Measurements from ENCODE around the gene ACTR3C.
A peak's percentile ranks its signal among the peaks of the same experiment; 100 is the strongest.
"Not testable (repeated sequence)": the region's sequence is repeated elsewhere in the genome, so short reads cannot be mapped to it uniquely, and the experiment has no call there.

The ACTR3C gene

DNA sequence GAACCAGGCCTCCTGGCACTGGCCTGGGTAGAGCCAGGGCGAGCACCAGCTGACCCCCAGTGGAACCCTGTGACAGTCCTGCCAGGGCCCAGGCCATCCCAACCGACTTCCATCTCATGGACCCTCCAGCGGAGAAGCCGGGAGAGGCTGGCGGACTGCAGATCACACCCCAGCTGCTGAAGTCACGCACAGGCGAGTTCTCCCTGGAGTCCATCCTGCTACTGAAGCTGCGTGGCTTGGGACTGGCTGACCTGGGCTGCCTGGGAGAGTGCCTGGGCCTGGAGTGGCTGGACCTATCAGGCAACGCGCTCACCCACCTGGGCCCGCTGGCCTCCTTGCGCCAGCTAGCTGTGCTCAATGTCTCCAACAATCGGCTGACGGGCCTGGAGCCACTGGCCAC lies 13.4 kb upstream of the ACTR3C start:
- DNase-seq (ENCODE audit: low spot score): no peak

DNA sequence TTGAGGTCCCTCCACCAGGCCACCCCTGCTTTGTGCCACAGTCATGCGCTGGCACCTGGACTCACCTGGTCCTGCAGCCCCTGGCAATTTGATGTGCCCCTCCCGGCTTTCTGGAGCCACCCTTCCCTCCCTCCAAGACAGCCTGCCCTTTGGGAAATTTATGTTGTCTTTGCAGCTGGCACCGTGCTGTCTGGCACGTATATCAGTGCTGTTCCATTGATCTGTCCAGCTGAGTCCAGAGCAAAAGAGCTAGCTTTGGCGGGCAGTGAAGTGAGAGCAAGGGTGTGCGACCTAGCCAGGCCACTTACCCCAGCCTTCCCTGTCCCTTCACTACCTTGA lies 12.4 kb upstream of the ACTR3C start:
- DNase-seq (ENCODE audit: low spot score): no peak

DNA sequence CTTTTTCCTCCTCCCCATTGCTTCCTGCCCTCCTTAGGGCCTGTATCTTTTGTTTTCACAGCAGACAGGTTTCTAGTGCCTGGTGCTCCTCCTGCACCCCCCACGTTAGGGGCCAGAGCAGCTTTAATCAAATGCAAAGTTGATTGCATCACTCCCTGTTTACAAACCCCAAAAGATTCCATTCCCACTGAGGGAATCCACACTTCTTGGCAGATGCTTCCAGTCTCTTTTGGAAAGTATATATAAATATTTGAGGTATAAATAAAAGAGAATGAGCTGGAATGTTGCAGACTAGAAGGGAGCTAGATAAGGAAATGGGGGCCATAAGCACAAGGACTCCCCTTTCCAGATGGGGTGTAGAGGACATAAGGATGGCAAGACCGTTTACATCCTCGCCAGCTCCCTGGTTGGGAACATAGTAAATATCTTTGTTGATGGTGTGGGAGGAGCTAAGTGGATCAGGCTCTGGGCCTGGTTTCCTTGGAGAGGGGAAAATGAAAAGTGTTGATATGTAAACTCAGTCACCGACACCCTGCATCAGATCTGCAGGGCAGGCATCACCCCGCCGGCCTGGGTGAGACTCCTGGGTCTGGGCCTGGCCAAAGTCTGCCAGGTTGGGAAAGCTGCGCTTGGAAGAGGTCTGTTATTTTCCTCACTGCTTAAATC lies 11.9 kb upstream of the ACTR3C start:
- DNase-seq (ENCODE audit: low spot score): peak; percentile 86

DNA sequence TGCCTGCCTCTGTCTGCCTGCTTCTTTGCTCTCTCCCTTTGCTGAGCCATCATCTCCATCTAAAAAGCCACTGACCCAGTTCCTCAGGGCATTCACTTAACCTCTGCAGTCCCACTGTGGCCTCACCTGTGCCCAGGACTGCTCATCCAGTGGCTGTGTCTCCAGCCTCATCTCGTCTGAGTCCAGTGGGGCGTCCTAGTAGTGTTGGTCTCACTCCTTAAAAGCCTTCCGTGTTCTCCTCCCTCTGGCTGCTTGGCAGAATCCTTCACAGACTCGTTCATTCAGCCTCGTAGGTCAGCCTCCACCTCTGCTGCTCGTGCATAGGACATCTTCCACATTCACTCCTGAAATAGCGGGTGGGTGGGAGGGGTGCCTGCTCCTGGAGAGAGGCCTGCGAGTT lies 10.8 kb upstream of the ACTR3C start:
- no peak for DNase-seq (ENCODE audit: low spot score)

GRCh38 chr7:150333659-150334058 lies 10.3 kb upstream of the ACTR3C start:
- no peak for DNase-seq (ENCODE audit: low spot score)

DNA sequence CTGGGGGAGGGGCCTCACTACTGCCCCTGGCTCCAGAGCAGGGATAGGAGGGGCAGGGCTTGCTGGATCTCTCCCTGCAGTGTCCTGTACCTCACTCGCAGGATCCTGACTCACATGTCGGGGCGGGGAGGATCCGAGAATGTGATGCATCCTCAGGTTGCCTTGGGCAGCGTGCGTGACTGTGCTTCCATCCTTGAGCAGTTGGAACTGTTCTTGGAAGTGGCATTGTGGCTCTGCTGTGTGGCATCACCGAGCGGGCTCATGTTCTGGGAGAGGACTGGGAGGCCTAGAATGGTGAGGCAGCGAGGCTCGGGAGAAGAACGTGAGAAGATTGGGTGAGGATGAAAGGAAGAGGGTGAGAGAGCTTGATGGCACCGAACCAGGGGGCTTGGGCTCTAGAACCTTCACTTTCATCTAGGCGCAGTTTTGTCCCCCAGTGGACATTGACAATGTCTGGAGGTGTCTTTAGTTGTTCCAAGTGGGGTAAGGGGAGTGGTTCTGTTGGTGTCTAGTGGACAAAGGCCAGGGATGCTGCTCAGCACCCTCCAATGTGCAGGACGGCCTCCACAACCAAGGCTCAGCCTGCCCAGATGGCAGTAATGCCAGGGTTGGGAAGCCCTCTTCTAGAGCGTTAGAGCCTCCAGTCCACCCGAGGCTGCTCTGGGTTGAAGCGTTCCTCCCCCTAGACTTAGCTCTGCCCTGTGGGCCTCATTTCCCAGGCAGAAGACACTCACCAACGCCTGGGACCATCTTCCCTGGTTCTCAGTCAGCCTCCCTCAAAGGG lies 9.7 kb upstream of the ACTR3C start:
- DNase-seq (ENCODE audit: low spot score): no peak

DNA sequence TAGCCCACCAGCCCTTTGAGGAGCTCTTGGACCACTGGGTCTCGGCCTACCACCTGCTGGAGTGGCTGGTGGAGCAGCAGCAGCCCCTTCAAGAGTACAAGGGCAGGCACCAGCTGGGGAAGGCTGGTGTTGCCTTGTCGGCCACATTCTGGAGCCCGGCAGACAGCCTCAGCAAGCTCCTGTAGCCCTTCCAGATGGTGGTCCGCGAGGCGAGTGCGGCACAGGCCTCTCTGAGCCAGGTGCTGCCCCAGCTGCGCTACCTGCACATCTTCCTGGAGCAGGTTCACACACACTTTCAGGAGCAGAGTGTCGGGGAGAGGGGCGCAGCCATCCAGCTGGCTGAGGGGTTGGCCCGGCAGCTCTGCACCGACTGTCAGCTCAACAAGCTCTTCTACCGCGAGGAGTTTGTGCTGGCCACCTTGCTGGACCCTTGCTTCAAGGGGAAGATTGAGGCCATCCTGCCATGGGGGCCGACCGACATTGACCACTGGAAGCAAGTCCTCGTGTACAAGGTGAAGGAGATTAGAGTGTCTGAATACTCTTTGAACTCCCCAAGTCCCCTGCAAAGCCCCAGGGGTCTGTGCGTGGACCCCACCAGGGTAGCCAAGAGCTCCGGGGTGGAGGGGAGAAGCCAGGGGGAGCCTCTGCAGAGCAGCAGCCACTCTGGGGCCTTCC lies 7.0 kb upstream of the ACTR3C start:
- no peak for DNase-seq (ENCODE audit: low spot score)

GRCh38 chr7:150329331-150330120 lies 6.2 kb upstream of the ACTR3C start:
- DNase-seq (ENCODE audit: low spot score): no peak

DNA sequence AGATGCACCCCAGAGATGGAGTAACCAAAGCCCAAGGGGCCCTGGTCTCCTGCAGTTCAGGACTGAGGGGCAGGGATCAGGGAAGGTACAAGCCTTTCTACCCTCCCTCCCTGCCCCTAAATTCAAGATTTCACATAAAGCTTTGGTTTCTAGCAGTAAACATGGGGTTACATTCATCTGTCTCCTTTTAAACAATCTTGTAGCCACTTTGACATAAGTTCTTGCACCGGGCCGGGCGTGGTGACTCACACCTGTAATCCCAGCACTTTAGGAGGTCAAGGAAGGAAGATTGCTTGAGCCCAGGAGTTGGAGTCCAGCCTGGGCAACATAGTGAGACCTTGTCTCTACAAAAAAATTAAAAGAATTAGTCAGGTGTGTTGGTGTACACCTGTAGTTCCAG lies 4.0 kb upstream of the ACTR3C start:
- no peak for DNase-seq (ENCODE audit: low spot score)

- DNase-seq (ENCODE audit: low spot score): no peak
Measured at GRCh38 chr7:150326657-150327268, 3.4 kb upstream of the ACTR3C start.

DNA sequence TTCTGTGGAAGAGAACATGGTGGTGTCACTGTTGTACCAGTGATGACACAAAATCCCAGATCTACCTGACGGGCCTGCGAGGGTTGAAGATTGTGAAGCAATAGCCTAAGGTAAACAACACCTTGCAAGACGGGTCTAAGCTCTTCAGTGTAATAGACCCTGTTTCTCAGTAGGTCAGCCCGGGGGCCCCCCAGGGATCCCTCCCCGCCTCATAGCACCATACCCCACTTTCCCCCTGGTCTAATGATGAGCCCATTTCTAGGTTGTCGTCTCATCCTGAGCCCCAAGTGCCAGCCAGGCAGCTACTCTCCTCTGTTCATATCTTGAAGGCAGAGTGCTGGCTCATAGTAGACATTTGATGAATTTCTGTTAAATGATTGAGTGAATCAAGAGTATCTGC lies 2.6 kb upstream of the ACTR3C start:
- no peak for DNase-seq (ENCODE audit: low spot score)

DNA sequence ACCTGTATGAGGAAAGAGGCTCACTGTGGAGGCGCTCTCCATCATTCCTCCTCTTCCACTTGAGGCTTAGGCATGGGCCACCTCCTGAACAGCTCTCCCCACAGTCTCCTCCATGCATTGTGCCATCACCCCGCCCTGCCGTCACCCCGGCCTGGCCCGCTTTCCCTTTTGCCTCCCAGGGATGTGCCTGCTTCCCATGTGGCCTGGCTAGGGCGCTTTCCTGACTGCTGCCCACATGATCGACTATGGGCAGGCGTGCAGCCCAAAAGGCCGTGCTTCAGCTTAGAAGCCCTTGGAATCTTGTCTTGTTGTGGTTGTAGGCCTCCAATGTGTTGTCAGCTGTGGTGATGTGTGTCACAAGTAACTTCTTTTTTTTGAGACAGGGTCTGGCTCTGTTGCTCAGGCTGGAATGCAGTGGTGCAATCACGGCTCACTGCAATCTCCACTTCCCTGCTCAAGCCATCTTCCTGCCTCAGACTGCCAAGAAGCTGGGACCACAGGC lies 1.8 kb upstream of the ACTR3C start:
- DNase-seq (ENCODE audit: low spot score): no peak

- DNase-seq (ENCODE audit: low spot score): no peak
Measured at GRCh38 chr7:150324373-150324961, 1.1 kb upstream of the ACTR3C start.

DNA sequence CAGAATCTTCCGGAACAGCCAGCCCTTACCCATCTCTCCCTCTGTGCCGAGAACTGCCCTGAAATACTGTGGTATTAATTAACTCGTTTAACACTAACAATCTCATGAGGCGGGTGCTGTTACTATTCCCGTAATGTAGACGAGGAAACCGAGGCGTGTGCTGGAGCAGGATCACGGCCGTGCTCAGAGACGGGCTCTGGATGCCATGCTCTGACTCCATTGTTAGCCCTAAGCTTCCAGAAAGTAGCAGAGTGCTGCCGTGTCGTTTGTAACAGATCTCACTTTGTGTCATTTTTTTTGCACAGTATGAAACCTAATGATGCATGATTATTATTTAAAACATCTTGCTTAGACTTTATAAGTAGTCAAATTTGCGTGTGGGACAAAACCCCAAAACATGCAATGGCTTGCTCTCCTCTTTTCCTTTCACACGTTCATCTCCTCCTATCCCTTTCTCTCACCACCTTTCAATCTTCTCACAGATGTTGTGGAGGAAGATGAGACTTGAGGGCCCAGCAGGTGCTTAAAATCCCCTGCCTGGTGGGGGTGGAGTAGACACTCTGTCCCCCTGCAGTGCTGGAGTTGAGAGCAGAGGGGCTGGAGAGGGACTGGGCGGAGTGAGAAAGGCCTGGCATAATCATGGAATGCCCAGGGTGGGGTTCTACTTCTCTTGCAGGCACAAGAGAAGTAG lies 482 bp upstream of the ACTR3C start:
- DNase-seq (ENCODE audit: low spot score): no peak

DNA sequence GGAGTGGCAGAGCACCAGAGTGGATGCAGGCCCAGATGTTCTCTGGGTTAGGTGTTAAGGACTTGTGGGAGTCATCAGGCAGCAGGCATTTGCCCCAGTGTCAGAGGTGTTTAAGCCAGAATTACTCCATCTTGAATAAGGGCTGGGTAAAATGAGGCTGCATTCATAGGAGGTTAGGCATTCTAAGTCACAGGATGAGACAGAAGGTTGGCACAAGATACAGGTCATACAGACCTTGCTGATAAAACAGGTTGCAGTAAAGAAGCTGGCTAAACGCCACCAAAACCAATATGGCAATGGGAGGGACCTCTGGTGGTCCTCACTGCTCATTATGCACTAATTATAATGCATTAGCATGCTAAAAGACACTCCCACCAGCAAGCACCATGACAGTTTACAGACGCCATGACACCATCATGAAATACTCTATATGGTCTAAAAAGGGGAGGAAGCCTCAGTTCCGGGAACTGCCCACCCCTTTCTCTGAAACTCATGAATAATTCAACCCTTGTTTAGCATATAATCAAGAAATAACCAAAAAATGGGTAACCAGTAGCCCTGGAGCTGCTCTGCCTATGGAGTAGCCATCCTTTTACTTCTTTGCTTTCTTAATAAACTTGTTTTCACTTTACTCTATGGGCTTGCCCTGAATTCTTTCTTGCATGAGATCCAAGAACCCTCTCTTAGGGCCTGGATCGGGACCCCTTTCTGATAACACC lies 1.1 kb downstream of the ACTR3C start:
- DNase-seq (ENCODE audit: low spot score): no peak

DNA sequence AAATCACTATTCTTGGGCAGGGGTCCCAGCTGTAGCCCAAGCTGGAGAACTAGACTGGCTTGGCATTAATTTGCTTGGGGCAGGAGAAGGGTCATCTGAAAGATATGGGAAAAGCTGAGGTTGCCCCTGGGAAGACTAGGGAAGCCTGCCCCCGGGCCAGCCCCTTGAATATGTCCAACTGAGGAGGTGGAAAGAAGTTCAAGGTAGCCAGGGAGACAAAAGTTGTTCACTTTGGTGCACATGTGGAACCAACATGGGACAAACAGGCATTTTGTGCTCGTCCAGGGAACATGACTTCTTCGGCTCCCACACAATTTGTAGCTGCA lies 1.6 kb downstream of the ACTR3C start:
- no peak for DNase-seq (ENCODE audit: low spot score)

DNA sequence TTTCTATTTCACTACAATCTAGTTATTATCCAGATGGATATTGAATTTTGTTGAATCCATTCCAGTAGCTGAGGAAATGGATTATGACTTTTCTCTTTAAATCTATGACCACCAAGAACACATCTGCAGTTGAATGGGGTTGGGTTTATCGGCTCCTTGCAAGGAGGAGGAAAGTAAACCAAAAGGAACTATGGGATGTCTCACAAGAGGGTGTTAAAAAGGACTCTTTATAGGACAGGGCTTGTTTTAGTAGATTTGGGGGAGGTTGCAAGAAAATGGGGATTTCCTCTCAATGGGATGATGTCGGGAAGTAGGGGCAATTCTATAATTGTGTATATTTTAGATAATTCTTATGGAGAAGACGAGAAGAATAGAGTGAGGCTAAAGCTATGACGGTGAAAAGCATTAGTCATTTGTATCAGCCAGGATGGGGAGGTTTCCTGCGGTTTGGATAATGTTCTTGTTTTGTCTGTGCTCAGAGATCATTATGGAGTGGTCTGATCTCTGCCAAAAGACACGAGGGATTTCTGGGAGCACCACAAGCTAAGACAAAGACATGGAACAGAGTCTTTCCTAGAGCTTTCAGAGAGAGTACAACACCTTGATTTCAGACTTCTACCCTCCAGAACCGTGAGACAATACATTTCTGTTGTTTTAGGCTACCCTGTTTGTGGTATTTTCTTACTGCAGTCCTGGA lies 5.4 kb downstream of the ACTR3C start:
- DNase-seq (ENCODE audit: low spot score): peak; percentile 7

DNA sequence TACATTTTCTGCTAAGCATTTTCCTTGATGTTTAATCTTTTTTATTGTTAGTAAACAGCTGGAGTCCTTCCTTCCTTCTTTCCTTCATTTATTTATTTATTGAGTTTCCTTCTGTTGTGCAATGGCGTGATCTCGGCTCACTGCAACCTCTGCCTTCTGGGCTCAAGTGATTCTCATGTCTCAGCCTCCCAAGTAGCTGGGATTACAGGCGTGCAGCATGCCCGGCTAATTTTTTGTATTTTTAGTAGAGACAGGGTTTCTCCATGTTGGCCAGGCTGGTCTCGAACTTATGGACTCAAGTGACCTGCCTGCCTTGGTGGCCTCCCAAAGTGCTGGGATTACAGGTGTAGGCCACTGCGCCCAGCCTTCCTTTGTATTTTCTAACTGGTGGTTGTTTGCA lies 6.4 kb downstream of the ACTR3C start:
- not testable (repeated sequence) for DNase-seq (ENCODE audit: low spot score)

GRCh38 chr7:150314639-150315239 lies 8.6 kb downstream of the ACTR3C start:
- DNase-seq (ENCODE audit: low spot score): no peak

Data from AG08396 (cell line).